ENCODE results near the gene ST7L. TPM values are rescaled to one million over a fixed set of nuclear protein-coding genes. Genes with fewer than 3 reads are reported as not detected.

Gene ST7L, protein sequence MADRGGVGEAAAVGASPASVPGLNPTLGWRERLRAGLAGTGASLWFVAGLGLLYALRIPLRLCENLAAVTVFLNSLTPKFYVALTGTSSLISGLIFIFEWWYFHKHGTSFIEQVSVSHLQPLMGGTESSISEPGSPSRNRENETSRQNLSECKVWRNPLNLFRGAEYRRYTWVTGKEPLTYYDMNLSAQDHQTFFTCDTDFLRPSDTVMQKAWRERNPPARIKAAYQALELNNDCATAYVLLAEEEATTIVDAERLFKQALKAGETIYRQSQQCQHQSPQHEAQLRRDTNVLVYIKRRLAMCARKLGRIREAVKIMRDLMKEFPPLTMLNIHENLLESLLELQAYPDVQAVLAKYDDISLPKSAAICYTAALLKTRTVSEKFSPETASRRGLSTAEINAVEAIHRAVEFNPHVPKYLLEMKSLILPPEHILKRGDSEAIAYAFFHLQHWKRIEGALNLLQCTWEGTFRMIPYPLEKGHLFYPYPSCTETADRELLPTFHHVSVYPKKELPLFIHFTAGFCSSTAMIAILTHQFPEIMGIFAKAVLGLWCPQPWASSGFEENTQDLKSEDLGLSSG
- 10 to 100 TPM; 25.5 to 29.8 TPM for total RNA-seq
- 10.8 TPM for polyA plus RNA-seq (2013, experiment 1 of 2)
- 12.5 TPM for polyA plus RNA-seq (2013, experiment 2 of 2)
- total RNA-seq = 6.1 to 59.9 (median 19.0) reads per million in 172 experiments

DNA sequence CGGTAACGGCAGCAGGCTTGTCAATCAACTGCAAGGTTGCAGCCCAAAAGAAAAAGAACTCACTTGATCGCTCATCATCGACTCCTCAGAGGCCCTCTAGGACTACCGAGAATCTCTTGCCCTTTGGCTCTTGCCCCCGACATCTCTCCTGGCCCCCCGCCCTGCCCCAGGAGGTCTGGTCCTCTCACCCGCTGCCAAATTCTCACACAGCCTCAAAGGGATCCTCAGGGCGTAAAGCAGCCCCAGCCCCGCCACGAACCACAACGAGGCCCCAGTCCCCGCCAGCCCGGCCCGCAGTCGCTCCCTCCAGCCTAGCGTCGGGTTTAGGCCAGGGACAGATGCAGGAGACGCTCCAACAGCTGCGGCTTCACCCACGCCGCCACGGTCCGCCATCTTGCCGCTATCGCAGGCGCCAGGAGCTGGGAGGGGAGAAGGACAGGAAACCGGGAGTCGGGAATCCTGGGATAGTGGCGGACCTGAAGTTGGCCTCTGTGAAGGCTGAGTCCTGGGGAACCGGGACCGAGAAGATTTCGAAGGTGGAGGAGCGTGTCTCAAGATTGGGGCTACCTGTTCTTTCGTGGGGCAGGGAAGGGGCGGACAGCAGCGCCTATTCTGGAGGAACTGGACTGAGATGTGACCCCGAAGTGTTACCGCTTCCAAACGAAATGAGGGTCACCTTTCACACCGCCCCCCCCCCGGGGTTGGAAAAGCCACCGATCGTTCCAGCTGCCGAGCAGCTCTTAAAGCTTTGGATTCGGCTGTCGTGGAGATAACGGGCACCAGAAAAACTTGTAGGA lies at the start of gene ST7L:
TSS of gene ST7L (minus strand) at position 421 of the 797 bp plus-strand sequence. CDS start at position 393, 28 bp downstream.
- H3K36me3 ChIP-seq (ENCODE audit: insufficient read depth, low read length) = peaks cover 13% of the 10 kb centered on the region
- H3K4me3 ChIP-seq (ENCODE audit: low read length) = peak within 1 kb of the TSS; percentile 69
- peaks cover 50% of the 10 kb centered on the region for H3K4me1 Mint-ChIP-seq (ENCODE audit: low read depth)
- ChIA-PET CTCF (interaction anchor here (0.9 to 2.1 kb wide), 4 partner anchors 41 to 56 kb away, joined by 3 to 6 read pairs (median 4); partner anchors contain the start of gene MOV10), POLR2A (interaction anchor here (0.6 to 6.3 kb wide), 22 partner anchors 9 to 1328 kb away, joined by 3 to 134 read pairs (median 4); partner anchors contain the start of genes AP4B1, HIPK1, MOV10 and PPM1J)
- peaks cover 61% of the 10 kb centered on the region for H3K36me3 Mint-ChIP-seq (ENCODE audit: low read depth)
- peaks cover 31% of the 10 kb centered on the region for H3K4me1 ChIP-seq (ENCODE audit: insufficient read depth, low read length)
- DNase-seq = peak; percentile 38 to 82 (median 52)
- H3K27ac Mint-ChIP-seq = peak within 1 kb of the TSS; percentile 95
- H3K27me3 Mint-ChIP-seq = no peaks in the 10 kb centered on the region
- peak; percentile 16 for ATAC-seq (ENCODE audit: poor library complexity)
- H3K4me3 Mint-ChIP-seq = peak within 1 kb of the TSS; percentile 100
- intact Hi-C loops (cut with DNase I, micrococcal nuclease) = loop anchor here (1.0 to 5.0 kb wide), 4 partner anchors 54 to 338 kb away; partner anchors contain the start of genes PPM1J (in 1 of the 2), RHOC (in 1 of the 2) and SLC16A1 (in 1 of the 2)
- H3K9me3 Mint-ChIP-seq = no peaks in the 10 kb centered on the region
- H3K9me3 ChIP-seq (ENCODE audit: control insufficient read depth in 1 of 2, insufficient read depth in 1 of 2, low read length in 2 of 2) = no peaks in the 10 kb centered on the region
- peak within 1 kb of the TSS; percentile 98 to 100 for H3K27ac ChIP-seq (ENCODE audit: low read depth in 1 of 2, low read length in 2 of 2)
- TF ChIP-seq, protein P1, sequence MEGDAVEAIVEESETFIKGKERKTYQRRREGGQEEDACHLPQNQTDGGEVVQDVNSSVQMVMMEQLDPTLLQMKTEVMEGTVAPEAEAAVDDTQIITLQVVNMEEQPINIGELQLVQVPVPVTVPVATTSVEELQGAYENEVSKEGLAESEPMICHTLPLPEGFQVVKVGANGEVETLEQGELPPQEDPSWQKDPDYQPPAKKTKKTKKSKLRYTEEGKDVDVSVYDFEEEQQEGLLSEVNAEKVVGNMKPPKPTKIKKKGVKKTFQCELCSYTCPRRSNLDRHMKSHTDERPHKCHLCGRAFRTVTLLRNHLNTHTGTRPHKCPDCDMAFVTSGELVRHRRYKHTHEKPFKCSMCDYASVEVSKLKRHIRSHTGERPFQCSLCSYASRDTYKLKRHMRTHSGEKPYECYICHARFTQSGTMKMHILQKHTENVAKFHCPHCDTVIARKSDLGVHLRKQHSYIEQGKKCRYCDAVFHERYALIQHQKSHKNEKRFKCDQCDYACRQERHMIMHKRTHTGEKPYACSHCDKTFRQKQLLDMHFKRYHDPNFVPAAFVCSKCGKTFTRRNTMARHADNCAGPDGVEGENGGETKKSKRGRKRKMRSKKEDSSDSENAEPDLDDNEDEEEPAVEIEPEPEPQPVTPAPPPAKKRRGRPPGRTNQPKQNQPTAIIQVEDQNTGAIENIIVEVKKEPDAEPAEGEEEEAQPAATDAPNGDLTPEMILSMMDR (IDR thresholded peaks at IDR 0.05) = no peak
- no peaks in the 10 kb centered on the region for H3K27me3 ChIP-seq (ENCODE audit: control insufficient read depth in 1 of 2, insufficient read depth in 2 of 2, low read length in 2 of 2)

DNA sequence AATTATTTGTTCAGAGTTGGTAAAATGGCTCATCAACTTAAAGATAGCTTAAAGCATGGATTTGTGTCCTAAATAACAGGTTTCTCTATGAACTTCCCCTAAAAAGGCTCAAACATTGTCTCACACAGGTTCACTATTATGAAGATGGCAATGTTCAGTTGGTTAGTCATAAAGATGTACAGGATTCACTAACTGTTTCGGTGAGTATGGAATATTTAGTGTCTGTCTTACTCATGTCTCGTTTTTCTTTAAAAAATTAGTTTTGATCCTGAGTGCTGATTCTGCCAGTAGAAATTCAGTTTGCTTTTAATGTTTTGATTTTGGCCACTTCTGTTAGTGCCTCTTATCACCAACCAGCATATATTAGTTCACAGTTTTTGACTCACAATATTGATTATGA lies 48.0 kb upstream of the ST7L start:
- Histone ChIP-seq H3K9me3 (ENCODE audit: control insufficient read depth in 1 of 2, insufficient read depth in 1 of 2, low read length in 2 of 2) (no peaks in the 10 kb centered on the region), H3K27me3 (ENCODE audit: control insufficient read depth in 1 of 2, insufficient read depth in 2 of 2, low read length in 2 of 2) (no peaks in the 10 kb centered on the region), H3K4me1 (ENCODE audit: insufficient read depth, low read length) (no peaks in the 10 kb centered on the region), H3K36me3 (ENCODE audit: insufficient read depth, low read length) (peaks cover 80% of the 10 kb centered on the region), H3K4me3 (ENCODE audit: low read length) (no peak overlapping the region), H3K27ac (ENCODE audit: low read depth in 1 of 2, low read length in 2 of 2) (no peak overlapping the region)
- ATAC-seq (ENCODE audit: poor library complexity) = no peak
- POLR2A ChIA-PET = interaction anchor here (1.0 to 2.1 kb wide), 2 partner anchors 11 to 49 kb away, joined by 3 to 5 read pairs; no protein-coding TSS in a partner anchor
- H3K27ac Mint-ChIP-seq = peak overlapping the region; percentile 80
- H3K4me1 Mint-ChIP-seq (ENCODE audit: low read depth) = peaks cover 24% of the 10 kb centered on the region
- H3K4me3 Mint-ChIP-seq = no peak overlapping the region
- TF ChIP-seq, protein P1 (IDR thresholded peaks at IDR 0.05) = no peak
- no peak for DNase-seq
- intact Hi-C loops (cut with DNase I, micrococcal nuclease) = no loop called here
- CTCF ChIA-PET = no interaction called here
- no peaks in the 10 kb centered on the region for H3K9me3 Mint-ChIP-seq
- no peaks in the 10 kb centered on the region for H3K27me3 Mint-ChIP-seq
- peaks cover 94% of the 10 kb centered on the region for H3K36me3 Mint-ChIP-seq (ENCODE audit: low read depth)

DNA sequence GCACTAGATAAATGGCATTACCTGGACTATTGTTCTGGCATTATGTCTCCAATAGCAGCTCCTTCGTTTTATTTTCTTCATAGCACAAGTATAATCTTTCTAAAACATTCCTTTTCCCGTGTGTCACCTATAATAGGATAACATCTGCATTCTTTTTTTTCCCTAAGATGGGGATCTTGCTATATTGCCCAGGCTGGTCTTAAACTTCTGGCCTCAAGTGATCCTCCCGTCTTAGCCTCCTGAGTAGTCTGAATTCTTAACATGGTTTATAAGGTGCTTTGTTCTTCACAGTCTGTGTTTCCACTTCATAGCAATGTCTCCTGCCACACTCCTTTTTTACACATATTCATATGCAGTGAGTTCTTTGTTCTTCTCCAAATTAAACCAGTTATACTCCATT lies 46.9 kb upstream of the ST7L start:
- DNase-seq (no peak), ATAC-seq (ENCODE audit: poor library complexity) (no peak)
- CTCF ChIA-PET = no interaction called here
- Mint-ChIP-seq H3K4me3 (no peak overlapping the region), H3K4me1 (ENCODE audit: low read depth) (peaks cover 16% of the 10 kb centered on the region), H3K27me3 (no peaks in the 10 kb centered on the region), H3K27ac (peak overlapping the region; percentile 50), H3K9me3 (no peaks in the 10 kb centered on the region), H3K36me3 (ENCODE audit: low read depth) (peaks cover 95% of the 10 kb centered on the region)
- Histone ChIP-seq H3K9me3 (ENCODE audit: control insufficient read depth in 1 of 2, insufficient read depth in 1 of 2, low read length in 2 of 2) (no peaks in the 10 kb centered on the region), H3K27me3 (ENCODE audit: control insufficient read depth in 1 of 2, insufficient read depth in 2 of 2, low read length in 2 of 2) (no peaks in the 10 kb centered on the region), H3K4me1 (ENCODE audit: insufficient read depth, low read length) (no peaks in the 10 kb centered on the region), H3K4me3 (ENCODE audit: low read length) (no peak overlapping the region), H3K27ac (ENCODE audit: low read depth in 1 of 2, low read length in 2 of 2) (no peak overlapping the region), H3K36me3 (ENCODE audit: insufficient read depth, low read length) (peaks cover 86% of the 10 kb centered on the region)
- TF ChIP-seq, protein P1 (IDR thresholded peaks at IDR 0.05) = no peak
- intact Hi-C loops (cut with DNase I, micrococcal nuclease) = no loop called here
- POLR2A ChIA-PET = no interaction called here

Data from CD4-positive, alpha-beta T cell (primary cell).